Epithelial cell of proximal tubule (primary cell): ENCODE data around the gene CTDSPL. TPM values are rescaled to one million over a fixed set of nuclear protein-coding genes. Genes with fewer than 3 reads are reported as not detected.

ENCODE experiments used
- DNase-seq: peaks from one replicate; pipeline ENCODE4 v3.0.0-alpha.2; 2011; ENCODE audit warnings: low read depth
- H3K4me3 ChIP-seq: 2 replicates; pipeline ENCODE4 v1.5.1; 2011; ENCODE audit warnings: low read depth, mild to moderate bottlenecking, low read length
- total RNA-seq: library from RNA; depleted of rRNA; stranded (reverse); fragments of >200 nt; gene quantifications from 2 replicates; pipeline ENCODE4 v1.2.3, GENCODE V29; 2015
- TF ChIP-seq, protein P1 (sequence below): conservative IDR thresholded peaks from 2 replicates; pipeline ENCODE4 v1.5.1; 2012; ENCODE audit warnings: low read depth, mild to moderate bottlenecking, low read length

The CTDSPL gene
- total RNA-seq, 1 donor from 2014 or later, result 25.5 TPM

- TF ChIP-seq, protein P1, sequence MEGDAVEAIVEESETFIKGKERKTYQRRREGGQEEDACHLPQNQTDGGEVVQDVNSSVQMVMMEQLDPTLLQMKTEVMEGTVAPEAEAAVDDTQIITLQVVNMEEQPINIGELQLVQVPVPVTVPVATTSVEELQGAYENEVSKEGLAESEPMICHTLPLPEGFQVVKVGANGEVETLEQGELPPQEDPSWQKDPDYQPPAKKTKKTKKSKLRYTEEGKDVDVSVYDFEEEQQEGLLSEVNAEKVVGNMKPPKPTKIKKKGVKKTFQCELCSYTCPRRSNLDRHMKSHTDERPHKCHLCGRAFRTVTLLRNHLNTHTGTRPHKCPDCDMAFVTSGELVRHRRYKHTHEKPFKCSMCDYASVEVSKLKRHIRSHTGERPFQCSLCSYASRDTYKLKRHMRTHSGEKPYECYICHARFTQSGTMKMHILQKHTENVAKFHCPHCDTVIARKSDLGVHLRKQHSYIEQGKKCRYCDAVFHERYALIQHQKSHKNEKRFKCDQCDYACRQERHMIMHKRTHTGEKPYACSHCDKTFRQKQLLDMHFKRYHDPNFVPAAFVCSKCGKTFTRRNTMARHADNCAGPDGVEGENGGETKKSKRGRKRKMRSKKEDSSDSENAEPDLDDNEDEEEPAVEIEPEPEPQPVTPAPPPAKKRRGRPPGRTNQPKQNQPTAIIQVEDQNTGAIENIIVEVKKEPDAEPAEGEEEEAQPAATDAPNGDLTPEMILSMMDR, result no peak
- H3K4me3 ChIP-seq, result no peak overlapping the region
- DNase-seq, result no peak
Measured at GRCh38 chr3:37989821-37990480, 128.3 kb downstream of the CTDSPL start.

- H3K4me3 ChIP-seq, result no peak within 1 kb of the TSS
- TF ChIP-seq, protein P1, result no peak
- DNase-seq, result no peak
Measured at GRCh38 chr3:37990527-37990926, 128.8 kb downstream of the CTDSPL start, which contains the start of gene VILL. Gene VILL (plus strand): TSS chr3:37990786. CDS start chr3:37993673, 2,887 bp downstream.

DNA sequence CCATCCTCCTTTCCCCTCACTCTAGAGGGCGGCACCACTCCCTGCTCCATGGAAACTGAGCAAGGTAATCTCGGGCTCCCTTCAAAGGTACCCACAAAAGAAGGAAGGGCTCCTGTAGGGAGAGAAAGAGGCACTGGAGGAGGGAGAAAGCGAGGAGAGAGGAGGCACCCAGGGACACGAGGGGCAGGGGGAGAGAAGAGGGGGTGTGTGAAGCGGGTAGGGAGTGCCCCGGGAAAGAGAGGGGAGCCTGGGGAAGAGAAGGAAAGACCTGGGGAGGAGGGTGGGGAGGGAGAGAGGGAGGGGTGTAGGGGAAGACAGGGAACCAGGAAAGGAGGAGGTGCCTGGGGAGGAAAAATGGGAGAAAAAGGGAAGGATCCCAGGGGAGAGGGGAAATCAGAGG is 129.4 kb downstream of the CTDSPL start:
- DNase-seq, result no peak
- no peak overlapping the region for H3K4me3 ChIP-seq
- TF ChIP-seq, protein P1, result no peak

- H3K4me3 ChIP-seq, result no peak overlapping the region
- no peak for DNase-seq
- TF ChIP-seq, protein P1, result no peak
Measured at GRCh38 chr3:37991823-37992222, 130.1 kb downstream of the CTDSPL start.

GRCh38 chr3:37992271-37993066 is 130.8 kb downstream of the CTDSPL start:
- no peak for DNase-seq
- TF ChIP-seq, protein P1, result no peak
- H3K4me3 ChIP-seq, result no peak overlapping the region

- H3K4me3 ChIP-seq, result no peak overlapping the region
Measured at GRCh38 chr3:37993067-37993455, 131.4 kb downstream of the CTDSPL start.

More at GRCh38 chr3:37993067-37993455, 131.4 kb downstream of the CTDSPL start:
- TF ChIP-seq, protein P1, result no peak
- no peak for DNase-seq
